Renal cortical epithelial cell (primary cell): ENCODE measurements around the gene NUDT12. TPM values are rescaled to one million over a fixed set of nuclear protein-coding genes. Genes with fewer than 3 reads are reported as not detected.

ENCODE experiments used
- DNase-seq: peaks from one replicate; pipeline ENCODE4 v3.0.0-alpha.2; 2011; ENCODE audit warnings: low read depth
- total RNA-seq: library from RNA; depleted of rRNA; stranded (reverse); fragments of >200 nt; gene quantifications from 2 replicates; pipeline ENCODE4 v1.2.3, GENCODE V29; 2014

Gene NUDT12
- 15.3 and 16.8 TPM in 2 replicates for total RNA-seq

DNA sequence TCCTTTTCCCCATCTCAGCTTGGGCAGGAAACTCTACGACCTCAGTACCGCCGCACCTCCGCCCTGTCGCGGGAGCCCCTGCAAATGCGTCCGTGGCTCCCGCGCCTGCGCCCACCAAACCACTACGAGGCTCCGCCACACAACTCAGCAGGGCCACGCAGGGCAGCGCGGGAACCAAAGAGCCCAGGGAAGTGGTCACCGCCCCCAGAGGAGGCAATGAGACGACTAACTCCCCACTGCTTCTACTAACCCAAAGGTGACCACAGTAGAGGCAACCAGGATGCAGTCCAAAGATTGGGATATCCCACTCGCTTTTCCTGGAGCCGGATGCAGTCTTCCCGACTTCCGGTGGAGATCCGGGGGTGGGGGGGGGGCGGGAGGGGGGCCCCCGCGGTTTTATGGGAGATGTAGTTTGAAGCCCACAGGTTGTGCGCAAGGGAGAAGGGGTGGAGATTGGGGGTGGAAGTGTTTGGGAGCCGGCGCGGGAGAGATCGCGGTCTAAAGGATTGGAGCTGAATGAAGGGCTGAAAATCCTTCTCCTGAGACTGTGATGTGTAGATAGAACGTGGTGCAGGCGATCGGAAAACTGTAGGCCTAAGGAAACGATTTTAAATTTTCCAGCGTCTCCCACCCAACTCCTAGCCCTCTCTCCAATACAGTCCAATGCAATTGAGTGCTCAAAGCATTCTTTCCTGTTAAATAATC is at the start of gene NUDT12:
Gene NUDT12, minus strand, starts transcription at position 337 of the 705 bp plus-strand sequence. CDS start 2,541 bp downstream, outside the sequence.
- peak; percentile 68 for DNase-seq

DNA sequence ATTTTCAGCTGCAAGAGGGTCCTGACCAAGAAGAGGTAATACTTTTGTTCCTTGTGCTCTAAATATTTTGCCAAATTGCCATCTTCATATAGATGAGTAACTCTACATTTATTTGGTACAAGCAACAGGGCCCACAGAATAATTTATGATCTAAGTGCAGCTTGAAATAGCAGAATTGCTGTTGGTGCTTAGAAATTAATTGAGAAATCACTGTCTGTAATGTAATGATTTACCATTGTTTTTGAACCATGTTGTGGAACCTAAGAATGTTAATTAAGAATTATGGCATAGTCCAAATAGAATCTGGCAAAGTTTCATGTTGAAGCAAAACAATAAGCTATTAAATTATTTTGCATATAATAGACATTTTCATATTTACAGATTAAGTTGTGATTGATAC is 44.8 kb upstream of the NUDT12 start:
- DNase-seq, result no peak

DNA sequence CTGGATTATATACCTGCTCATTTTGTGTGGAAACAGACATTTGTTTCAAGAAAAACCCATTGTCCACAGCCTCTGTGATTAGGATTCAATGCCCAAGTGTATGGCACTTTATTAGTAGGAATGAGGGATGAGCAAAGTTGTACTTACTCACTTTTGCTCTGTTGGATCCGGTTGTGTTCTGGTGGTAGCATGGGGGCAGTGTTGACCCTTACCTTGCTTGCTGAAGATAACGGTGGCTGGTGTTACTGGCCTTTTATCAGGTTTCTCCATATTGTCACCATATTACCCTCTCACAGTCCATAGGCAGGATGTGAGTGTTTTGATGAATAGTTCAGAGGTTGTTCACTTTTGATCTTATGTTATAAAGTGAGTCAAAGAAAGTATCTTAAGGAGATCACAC is 42.7 kb upstream of the NUDT12 start:
- DNase-seq, result no peak

DNA sequence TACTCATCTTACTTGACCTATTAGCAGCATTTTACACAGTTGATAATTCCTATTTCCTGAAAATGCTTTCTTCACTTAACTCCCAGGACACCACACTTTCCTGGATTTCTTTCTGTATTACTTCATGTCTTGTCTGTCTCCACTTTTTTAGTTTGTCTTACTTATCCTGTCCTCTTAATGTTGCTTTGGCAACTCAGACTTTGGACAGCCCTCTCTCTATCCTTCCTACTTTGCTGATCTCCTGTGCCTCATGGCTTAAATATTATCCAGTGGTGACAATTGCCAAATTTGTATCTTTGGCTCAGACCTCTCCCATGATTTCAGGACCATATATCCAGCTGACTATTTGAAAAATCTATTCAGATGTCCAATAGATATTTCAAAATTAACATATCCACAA is 39.8 kb upstream of the NUDT12 start:
- DNase-seq, result peak; percentile 25

DNA sequence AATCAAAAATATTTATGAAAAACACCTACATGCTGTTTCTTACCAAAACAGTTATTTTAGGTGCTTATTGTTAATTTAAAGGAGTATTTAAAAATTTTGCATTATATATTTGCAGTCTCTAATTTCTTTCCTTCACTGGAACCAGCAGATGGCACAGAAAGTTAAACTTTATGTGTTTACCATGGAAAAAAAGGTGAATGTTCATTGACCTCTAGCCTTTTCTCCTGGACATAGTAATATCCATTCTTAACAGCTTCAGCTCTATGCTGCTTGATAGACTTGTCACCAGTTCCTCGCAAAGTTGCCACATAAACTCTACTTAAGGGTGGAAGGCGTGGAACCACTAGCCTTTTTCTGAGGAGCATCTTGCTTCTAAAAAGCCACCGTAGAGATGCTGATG is 38.7 kb upstream of the NUDT12 start:
- DNase-seq, result no peak

DNA sequence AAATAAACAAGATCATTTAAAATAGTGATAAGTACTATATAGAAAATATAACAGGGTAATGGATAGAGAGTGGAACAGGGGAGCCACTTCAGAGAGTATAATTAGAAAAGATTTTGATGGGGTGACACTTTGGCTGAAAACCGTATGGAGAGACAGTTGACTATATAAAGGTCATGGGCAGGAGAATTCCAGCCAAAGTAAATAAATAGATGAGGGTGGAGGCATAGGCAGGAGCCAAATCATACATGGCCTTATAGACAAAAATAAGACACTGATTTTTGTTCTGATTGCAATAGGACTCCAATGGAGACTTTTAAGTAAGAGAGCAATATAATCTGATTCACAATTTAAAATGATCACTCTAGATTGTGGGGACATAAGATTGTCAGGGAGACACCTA is 37.5 kb upstream of the NUDT12 start:
- DNase-seq, result no peak

DNA sequence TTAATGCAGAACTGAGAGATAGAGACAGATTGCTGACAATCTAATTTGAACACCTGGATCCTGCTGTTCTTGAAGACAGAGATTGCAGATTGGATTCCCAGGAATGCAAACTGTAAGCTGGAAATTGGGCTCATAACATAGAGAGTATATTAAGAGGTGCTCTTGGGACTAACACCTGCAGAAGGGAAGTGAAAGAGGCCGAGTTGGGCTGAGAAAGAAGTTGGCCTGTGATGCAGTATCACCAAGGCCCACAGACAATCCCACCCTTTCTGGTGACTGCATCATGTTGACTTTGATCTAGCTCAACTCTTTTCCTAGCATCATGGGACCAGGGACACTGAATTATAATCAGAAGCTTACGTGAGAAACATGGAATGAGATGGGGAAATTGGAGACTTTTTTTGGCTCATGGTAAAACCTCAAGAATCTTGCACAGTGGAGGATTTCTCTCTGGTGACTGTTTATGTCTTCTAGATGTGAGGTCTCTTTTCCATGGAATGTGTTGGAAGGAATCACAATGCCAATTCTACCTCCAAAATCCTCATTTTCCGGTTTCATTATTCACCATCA is 36.5 kb upstream of the NUDT12 start:
- DNase-seq, result no peak

DNA sequence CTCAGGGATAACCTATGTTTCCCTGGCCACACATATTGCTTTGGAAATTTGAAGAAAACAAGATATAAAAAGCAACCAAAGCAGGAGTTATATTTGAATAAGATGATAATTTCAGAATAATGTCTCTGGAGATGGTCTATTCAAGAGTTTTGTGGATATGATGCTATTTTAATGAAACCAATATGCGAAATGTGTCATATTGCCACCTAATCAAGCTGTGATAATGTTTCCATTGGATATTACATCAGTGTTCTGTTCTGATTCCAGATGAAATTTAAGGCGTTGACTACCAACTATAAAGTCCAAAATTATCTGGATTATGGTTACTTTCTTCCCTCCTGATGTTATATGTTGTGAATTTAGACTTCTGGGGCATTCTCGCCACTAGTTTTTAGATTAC is 27.6 kb upstream of the NUDT12 start:
- no peak for DNase-seq

DNA sequence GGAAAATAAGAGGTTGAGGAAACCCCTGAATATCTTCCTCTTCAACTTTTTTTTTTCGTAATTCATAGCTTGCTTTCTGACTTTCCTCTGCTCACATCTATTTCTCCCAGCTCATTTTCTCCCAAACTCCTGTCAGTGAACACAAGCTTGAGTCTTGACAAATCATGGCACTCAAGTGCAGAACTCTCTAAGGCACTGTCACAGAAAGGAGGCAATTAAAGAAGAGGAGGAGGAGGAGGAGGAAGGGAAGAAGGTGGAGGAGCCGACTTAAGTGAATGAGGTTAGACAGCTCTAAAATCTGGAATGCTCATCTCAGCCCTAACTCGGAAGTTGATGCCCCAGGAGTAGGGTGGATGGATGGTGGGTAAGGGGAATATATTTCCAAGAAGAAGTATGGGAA is 27.2 kb upstream of the NUDT12 start:
- DNase-seq, result no peak

DNA sequence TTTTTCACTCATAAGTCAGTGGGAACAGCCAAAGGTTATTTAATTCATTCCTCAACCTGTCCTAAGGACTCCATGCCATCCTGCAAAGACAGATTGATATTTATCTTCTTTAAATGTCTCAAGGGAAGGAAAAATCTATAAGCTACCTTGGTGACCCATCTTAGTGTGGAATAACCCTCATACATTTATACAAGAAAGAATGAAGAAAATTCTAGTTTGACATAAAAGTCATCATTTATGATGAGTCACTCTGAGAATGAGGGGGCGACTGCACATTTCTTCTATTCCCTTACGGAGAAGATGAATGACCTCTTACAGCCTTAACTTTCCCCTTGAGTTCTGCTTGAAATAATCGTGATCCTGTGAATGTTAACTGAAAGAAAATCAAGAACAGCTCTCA is 26.8 kb upstream of the NUDT12 start:
- DNase-seq, result no peak

DNA sequence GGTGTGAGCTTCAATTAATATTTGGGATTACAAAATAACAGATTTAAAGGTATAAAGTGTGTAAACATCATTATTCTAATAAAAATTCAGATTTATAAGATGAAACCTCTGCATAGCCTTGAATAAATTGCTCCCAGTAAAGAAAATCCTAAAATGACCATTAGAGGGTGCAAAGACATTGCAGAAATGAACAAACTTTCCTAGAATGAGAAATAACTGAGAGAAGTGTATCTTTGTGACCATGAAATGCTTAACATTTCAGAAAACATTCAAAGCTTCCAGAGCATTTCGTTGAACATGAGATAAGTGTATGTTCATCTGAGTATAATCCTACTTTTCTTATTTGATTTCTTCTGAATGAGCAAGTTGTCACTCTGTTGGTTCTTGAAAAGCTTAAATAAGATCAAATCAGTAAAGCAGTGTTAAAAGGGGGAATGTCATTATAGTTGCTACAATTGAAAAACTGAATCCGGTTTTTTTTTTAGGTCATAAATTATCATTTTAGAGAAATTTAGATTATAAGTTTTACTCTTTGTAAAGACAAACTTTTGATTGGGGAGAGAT is 24.7 kb upstream of the NUDT12 start:
- peak; percentile 48 for DNase-seq

DNA sequence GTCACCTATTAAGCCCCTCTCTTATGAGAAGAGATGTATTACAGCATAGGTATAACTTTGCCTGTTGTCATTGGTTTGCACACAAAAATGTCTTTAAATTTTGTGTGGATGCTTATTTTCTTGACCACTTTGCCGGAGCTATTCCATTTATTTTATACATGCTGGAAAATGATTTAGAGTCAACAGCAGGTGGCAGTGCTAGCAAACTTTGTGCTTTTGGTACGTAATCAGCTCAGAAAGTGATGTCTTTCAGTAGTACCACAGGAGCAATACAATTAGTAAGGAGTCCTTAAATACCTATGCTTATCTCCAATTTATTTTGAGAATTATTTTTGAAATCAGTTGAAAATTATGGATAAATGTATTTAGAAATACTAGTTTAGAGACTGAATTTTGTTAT is 19.8 kb upstream of the NUDT12 start:
- peak; percentile 61 for DNase-seq

DNA sequence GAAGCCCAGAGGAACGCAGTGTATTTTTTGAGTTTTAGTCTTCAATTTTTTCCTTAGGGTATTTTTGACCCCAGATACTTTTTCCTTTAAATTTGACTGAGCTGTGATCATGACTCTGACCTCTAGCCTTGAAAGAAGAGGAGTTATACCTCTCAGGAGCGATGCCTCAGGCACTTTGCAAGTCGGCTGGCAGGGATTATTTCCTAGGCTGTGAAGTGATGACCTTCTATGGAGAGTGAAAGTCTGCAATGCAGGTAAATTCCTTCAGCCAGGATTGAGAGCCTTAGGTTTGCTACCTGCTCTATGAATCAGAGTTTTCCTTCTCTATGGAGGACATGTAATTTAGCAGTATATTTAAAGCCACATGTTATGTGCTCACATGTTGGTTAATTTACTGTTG is 10.8 kb upstream of the NUDT12 start:
- no peak for DNase-seq

DNA sequence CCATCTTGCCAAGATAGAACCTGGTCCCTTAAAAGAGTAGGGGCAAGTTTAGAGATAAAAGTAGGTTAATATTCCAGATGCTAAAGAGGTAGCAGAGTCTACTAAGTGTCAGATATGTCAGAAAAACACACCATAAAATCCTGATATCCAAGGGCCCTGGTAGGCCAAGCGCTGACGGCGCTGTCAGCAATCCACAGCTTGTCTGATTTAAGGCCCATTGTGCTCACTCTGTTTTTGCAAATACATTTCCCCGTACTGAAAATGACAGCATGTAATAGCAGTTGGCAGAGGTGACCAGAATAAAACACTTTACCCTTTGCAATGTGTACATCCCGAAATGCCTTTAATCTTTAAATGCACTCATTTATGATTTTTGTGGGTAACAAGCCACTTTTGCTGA is 9.9 kb upstream of the NUDT12 start:
- no peak for DNase-seq

DNA sequence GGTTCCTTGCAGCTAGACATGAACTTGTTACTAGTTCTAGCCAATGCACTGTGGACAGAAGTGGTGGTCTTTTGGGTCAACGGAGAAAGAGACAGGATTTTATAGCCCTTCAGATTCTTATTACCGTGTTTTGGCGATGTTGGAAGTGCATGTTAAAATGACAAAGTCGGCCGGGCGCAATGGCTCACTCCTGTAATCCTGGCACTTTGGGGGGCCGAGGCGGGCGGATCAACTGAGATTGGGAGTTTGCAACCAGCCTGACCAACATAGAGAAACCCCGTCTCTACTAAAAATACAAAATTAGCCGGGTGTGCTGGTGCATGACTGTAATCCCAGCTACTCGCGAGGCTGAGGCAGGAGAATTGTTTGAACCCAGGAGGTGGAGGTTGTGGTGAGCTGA is 9.1 kb upstream of the NUDT12 start:
- DNase-seq, result no peak

DNA sequence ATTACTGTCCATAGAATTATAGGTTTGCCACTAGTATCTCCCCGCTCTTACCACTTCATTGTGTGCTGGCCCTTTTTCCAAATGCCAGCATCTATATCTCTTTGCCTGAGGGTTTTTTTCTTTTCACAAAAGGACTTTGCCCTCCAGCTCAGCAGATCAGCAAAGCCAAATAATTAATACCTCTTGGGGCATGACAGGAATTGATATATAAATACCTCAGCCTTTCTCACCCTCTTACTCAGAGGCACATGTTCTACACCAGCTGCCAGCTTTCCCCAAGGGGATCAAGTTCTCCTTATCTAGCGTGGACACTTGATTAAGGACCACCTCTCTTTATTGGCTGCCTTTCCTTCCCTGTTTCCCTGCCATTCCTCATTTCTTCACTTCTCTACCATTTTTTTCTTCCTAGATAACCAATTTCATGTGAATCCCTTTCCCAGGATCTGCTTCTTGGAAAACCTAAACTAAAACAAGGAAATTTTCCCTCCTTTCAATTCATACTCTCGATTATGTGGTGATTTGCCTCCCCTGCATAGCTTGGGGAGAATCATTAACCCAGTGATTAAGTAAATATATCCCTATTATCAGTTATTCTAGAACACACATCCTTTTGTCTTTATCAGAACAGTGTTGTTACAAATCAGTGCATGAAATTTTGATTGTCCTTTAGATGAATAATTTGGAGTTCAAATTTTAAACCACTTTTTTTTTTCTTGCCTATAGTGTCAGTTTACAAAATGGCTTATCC is 6.9 kb upstream of the NUDT12 start:
- DNase-seq, result peak; percentile 87

DNA sequence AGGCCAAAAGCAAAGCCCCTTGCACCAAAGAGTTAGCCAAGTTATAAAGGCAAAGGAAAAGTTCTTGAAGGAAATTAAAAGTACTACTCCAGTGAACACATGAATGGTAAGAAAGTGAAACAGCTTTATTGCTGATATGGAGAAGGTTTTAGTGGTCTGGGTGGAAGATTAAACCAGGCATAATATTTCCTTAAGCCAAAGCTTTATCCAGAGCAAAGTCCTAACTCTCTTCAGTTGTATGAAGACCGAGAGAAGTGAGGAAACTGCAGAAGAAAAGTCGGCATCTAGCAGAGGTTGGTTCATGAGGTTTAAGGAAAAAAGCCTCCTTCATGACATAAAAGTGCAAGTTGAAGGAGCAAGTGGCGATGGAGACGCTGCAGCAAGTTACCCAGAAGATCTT is 3.1 kb upstream of the NUDT12 start:
- peak; percentile 3 for DNase-seq

DNA sequence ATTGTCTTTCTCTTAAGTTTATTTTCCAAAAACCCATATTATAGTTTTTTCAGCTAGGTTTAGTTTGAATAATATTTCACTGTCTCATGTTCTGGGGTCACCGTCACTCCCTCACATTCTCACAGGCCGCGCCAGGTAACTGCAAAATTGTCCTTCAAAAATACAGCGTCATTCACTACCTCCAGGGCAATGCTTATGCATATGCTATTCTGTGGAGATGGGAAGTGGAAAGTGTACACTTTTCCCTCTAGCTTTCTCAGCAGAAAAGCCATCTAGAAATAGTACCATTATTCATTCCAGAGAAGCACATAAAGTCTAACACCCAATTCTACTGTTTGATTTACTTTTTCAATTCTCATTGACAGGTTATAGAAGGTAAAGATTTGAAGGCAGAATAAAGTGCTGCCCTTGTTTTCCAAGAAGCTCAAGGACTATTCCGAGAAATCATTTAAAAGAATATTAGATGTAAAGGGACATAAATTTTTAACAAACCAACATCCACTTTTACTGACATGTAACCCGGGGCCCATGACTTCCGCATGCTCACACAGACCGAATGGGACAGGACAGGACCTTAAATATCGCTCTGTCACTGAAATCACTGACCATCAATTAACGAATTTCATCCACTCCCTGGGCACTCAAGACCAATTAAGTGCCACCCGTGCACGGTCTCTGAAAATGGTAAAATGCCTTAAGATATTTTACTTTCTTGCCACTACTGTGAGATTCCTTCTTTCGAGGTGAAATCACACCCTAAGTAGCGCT is 720 bp downstream of the NUDT12 start:
- peak; percentile 9 for DNase-seq

DNA sequence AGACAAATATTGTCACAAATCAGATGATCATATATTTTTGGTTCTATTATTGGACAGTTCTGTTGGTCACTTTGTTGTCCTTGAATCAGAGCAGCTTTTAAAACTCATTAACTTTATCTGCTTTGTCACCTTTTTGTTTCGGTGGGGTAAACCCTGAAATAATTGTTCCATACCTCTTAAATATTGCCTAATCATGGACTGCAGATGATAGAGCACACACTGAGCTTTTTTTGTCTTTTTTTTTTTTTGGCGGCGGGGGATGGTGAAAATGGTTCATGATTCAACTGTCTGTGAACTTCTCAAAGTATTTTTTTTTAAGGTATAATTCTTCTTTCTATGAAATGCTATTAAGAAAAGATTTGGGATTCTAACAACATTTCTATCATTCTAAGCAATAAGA is 1.8 kb downstream of the NUDT12 start:
- DNase-seq, result no peak

DNA sequence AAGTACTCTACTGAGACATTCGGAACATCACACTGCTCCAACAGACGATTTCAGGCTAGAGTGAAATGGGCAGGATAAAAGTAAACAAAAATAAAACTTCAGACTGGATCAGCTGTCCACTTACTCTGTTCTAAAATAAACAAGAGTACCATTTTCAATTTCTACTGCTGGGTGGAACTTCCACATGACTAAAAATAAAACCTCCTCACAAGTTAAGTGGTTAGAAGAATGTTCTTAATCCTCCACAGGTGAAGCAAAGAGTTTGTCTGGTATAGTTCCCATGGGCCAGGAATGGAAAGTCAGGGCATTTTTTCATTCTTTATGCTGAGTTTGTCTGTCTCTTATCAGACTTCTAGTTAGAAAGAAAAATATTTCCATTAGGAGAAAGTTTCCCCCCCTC is 15.7 kb downstream of the NUDT12 start:
- DNase-seq, result no peak

DNA sequence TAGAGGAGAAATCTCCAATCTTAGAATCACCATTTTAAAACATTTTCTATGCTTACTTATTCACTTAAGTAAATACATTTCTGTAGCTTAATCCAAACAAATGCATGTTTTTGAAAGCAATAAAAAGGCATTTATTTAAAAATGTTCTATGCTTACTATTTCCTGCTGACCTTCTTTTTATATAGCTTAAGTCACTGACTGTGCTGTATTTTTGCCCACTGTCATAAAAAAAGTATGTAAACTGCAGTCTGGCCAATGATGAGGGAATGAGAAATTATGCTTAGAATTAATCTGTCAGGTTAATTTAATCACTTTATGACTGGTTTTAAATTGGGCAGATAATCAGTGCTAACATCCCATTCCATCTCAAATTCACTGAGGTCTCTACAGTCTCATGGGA is 20.1 kb downstream of the NUDT12 start:
- no peak for DNase-seq

DNA sequence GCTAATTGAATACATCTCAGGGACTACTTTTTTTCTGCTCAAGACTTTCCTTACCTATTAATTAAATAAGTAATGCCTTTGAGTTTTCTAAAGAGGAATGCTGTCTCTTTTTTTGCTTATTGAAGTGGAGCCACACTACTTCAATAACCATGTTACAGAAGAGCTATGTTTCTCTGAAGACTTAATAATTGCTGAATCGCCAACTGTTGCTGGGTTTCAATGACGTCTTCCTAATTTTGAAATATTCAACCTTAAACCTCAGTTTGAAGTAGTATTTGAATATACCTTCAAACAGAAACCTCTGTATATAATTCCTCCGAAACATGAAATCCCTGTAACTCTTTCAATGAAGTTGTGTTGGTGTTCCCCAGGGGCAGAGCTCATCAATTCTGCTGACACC is 21.0 kb downstream of the NUDT12 start:
- no peak for DNase-seq
